Amygdala (tissue), 56 donors: ENCODE measurements around the gene IGLL1.
"Not testable (repeated sequence)": the region's sequence is repeated elsewhere in the genome, so short reads cannot be mapped to it uniquely, and the experiment has no call there.

Source experiments
- DNase-seq, 56 donors: peaks; one replicate each; lab custom pipeline; 2025; lab: John Stamatoyannopoulos, UW

Gene IGLL1

DNA sequence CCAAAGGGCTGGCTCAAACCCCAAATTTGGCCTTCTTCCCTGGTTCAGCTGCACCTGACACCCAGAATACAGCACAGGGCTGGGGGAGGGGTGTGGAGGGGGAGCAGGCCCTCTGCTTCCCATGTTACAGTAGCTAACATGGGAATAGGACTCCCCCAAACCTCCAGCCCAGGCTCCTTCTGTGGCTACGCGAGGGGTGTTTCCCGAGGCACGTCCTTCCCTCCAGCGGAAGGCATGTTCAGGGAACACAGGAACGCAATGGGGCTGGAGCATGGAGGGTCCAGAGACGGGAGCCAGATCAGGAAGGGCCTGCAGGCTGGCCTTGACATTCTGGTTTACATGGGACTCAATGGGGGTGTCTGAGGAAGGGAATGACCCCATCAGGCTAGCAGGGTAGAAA lies 11.8 kb upstream of the IGLL1 start:
- DNase-seq = no peak

DNA sequence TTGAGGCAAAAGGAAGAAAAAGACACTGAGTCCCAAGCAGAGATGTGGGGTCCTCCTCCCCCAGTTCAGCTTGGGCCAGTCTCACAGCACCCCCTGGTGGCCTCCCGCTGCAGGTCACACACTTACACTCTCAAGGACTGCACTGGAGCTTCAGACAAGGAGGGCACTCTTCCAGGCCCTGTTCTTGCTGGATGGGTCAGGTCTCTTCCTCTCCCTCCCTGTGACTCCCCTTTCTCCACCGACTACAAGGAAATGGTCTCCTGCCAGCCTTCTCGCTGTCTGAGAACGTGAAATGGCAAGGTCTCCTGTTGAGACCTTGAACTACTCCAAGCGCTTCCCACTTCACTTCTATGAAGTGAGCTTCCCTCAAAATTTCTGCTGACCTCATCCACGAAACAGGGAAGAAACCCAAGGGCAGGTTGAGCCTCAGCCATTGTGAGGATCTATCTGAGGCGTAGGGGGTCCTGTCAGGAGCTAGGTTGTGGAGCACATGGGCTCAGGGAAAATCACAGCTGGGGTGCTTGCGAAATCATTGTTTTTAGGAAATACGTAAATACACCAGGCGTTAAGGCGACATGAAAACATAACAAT lies 11.2 kb upstream of the IGLL1 start:
- peak in 36 of 56 donors; percentile 2 to 69 (median 20) for DNase-seq

DNA sequence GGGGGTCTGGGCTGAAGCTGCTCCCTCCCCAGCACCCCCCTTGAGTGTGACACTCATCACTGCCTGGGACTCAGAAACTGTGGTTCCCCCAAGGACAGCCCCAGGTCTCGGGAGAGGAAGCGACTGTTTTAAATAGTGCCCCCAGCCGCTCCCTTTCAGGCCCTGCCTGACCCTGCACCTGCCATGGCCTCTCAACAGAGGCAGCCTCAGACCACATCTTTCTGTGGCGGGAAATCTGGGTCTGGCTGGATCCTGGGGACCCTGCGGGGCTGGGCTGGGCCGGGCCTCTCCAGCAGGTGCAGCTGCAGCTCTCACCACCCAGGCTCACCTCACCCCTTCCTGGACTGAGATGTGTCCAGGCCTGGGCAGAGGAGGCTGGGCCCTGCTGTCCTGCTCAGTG lies 3.7 kb upstream of the IGLL1 start:
- no peak for DNase-seq

DNA sequence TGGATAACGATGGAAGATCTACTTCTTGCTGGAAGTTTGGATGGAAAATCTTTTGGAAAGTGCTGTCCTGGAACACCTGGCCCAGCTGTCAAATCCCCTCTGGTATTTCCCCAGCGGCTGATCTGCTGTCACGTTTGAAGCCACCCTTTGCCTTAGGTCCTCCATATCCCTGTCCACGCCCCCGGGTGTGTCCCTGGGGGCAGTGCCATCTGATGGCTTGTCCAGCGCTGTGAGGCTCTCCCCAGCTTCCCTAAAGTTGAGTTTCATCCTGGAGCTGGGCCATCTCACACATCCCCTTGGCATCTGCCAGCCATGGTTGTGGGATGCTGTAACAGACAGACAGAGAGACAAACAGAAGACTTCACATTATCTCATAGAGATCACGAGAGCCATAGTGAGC lies 3.1 kb upstream of the IGLL1 start:
- DNase-seq = no peak

DNA sequence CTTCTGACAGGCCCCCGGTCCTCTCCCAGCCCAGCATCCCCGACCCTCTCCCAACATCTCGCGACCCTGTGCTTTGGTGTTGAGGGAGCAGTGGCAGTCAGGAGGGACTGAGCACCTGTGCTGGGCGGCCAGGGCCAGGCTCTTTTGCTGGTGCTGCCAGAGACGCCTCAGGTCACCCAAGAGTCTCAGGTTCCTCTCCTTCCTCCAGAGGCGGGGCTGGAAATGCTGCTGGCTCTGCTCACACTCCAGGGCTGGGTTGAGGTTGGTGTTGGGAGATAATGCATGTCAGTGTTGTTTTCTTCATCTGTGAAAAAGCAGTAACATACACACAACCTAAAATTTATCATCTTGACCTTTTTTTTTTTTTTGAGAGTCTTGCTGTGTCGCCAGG lies 1.2 kb upstream of the IGLL1 start:
- no peak for DNase-seq

DNA sequence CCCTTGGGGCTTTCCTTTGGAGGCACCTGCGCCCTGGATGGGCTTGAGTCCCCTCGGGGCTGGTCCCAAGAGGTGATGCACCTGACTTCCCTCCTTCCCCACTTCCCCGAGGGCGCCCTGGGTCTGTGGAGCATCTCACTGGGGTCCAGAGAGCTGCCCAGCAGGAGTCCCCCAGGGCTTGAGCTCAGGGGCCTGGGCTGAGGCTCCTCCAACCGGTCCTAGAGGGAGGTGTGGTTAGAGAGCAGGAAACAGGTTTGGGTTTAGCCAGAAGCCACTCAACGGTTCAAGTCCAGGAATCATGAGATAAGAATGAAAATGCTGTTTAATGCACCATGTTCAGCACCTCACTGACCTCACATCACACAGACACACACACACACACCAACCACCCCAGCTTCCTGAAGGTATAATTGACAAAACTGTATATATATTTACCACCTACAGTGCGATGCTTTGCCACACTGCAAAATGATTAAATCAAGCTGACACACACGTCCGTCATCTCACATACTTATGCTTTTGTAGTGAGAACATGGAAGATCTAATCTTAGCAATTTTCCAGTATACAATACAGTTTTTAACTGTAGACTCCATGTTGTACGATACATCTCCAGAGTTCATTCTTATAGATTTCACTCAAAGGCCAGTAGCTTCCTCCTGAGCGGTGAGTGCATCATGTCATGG lies 628 bp upstream of the IGLL1 start:
- no peak for DNase-seq

DNA sequence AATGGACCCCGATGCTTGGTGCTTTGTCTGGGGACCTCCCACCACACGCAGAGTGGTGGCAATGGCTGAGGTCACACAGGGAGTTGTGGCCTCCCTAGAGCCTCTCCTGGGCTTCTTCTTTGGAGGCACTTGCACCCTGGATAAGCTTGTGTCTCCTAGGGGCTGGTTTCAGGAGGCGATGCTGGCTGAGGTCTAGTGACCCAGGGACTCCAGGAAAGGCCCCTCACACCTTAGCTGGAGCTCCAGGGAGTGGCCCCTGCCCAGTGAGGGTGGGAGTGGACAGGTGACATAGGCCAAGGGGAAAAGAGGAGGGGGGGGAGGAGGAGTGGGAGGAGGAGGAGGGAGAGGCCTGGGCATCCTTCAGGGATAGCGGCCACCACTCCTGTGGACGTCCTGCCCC lies 810 bp downstream of the IGLL1 start:
- no peak for DNase-seq

DNA sequence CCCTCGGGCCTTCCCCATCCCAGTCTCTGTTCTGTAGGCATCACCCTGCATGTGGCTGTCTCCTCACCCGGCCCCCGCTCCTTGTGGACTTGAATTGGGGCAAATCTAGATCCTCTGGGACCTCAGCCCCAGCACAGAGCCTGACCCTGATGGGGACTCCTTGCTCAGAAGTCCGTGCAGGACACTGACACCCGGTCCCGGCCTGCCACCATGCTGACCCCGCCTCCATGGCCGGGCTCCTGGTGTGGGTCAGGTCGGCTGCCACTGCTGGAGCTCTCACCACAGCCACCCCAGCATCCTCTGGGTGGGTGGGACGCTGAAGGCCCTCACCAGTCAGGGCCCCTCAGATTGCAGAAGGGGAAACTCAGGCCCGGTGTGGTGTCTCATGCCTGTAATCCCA lies 1.8 kb downstream of the IGLL1 start:
- DNase-seq = no peak

DNA sequence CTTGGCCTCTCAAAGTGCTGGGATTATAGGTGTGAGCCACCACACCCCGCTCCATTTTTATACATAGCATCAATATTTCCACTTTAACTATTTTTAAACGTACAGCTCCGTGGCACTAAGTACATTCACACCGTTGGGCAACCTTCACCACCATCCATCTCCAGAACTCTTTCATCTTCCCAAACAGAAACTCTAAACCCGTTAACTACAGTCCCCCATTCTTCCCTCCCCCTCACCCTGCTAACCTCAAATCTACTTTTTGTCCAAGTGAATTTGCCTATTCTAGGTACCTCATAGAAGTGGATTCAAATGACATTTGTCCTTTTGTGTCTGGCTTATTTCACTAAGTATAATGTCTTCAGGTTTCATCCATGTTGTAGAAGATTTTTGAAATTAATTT lies 3.4 kb downstream of the IGLL1 start:
- no peak for DNase-seq

DNA sequence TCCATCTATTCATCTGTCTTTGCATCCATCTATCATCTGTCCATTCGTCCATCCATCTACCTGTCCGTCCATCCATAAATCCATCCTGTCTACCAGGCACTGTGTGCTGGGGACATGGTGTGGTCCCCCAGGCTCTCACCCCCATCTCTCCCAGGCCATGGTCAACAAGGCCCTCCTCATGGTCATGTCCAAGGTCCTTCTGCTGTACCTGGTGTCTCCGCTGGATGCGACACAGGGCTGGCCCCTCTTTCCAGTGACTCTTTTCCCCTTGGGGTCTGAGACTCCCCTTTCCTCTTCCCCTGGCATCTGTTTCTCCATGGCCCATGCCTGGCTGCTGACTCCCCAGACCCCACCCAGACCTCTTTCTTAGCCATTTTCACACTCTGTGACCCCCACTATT lies 4.5 kb downstream of the IGLL1 start:
- no peak for DNase-seq

DNA sequence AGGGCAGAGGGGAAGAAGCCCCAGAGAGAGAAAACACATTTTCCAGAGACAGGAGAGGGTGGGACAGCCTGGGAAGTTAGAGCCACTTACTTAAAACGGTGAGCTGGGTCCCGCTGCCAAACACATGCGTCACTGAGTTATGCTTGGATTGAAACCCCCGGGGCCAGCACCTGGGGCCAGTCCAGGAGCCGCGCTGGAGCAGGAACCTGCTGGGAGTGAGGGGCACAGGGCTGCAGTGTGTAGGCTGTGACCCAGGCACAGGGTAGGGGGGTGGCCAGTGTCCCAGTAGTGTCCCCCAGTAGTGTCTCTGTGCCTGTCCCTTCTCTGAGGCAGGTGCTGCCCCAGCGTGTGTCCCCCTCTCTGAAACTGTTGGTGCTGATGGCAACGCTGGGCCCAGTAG lies 5.2 kb downstream of the IGLL1 start:
- no peak for DNase-seq

DNA sequence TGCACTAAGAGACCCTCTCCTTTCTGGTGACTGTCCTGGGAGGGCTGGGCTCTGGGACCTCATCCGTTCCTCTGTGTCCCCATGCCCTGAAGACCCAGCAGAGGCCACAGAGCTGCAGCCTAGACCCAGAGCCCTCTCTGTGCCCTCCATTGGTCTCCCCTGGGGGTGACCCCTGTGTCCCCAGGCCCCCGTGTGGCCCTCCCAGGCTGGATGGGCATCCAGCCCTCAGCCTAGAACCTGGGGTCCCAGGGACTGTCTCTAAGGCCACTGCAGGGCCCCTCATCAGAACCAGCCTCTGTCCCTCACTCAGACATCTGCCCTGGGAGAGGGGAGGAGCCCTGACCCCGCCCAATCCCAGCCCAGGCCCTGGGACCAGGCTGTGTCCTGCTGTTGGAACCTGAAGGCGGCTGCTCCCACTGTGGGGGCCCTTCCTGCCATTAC lies 5.7 kb downstream of the IGLL1 start:
- no peak for DNase-seq

DNA sequence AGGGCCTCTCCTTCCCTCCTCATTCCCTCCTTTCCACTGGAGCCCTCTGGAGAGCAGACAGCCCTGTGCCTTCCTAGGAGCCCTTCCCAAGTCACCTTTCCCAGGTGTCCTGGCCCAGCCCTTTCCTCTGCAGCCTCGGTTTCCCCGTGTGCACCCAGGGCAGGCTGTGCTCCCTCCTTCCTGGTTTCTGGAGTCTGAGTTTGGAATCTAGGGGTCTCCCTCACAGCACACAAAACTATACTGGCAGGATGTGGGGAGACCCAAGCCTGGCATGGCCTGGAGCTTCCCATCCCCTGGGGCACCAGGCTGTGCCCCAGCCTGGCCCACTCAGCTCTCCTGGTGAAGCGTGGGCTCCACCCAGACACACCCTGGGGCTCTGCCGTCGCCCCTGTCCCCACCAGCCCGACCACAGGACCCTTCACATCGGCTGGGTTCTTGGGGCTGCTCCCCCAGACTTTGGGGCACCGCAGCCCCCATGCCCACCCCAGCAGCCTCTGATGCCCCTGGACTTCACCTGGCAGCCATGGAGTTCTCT lies 6.3 kb downstream of the IGLL1 start:
- not testable (repeated sequence) for DNase-seq

DNA sequence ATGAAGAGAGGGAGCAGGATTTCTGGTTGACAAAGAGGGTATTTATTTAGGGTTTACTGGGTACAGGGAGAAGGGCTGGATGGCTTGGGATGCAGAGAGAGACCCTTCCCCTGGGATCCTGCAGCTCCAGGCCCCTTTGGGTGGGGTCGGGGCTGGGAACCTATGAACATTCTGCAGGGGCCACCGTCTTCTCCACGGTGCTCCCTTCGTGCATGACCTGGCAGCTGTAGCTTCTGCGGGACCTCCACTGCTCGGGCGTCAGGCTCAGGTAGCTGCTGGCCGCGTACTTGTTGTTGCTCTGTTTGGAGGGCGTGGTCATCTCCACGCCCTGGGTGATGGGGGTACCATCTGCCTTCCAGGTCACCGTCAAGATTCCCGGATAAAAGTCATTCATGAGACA lies 7.0 kb downstream of the IGLL1 start:
- not testable (repeated sequence) for DNase-seq

DNA sequence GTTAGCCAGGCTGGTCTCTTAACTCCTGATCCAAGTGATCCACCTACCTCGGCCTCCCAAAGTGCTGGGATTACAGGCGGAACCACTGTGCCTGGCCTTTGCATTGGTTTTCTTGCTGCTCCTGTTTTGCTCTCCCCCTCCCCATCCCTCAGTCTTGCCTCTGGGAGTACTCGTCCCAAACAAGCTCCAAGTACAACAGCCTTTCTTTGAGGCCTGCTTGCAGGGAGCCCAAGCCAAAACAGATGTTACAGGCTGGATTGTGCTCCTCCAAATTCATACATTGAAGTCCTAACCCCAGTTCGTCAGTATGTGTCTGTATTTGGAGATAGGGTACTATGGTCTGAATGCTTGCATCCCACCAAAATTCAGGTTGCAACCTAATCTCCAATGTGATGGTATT lies 8.6 kb downstream of the IGLL1 start:
- DNase-seq = no peak

DNA sequence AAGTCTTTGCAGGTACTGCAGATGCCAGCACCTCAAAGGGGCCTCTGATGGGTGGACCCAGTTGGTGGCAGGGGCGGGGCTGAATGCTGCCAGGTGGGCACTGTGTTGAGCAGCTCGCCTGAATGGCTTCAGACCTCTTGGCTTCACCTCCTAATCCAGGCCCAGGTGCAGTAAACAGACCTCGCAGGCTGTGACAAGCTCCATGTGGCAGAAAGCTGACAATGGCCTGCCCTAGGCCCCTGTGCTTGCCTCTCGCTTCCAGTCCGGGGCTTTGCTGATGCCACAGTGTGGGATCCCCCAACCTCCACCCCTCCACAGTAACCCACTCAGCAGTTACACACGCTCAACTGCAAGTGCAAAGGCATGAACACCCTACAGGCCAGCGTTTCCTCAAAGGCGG lies 9.4 kb downstream of the IGLL1 start:
- no peak for DNase-seq

DNA sequence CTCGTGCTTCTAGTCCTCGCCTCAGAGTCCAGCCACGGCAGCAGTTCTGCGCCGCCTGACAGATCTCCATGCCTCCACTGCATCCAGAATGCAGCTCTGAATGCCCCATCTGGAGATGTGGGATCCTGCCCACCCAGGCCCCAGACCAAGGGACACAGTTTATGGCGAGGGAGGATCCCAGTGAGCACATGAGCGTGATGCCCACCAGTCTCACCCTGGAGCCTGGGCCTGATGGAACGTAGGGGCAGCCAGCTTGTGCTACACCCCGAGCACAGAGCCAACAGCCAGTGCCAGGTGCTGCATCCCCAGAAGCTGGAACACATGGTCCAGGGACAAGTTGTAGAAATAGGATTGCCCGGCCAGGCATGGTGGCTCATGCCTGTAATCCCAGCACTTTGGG lies 10.4 kb downstream of the IGLL1 start:
- no peak for DNase-seq

DNA sequence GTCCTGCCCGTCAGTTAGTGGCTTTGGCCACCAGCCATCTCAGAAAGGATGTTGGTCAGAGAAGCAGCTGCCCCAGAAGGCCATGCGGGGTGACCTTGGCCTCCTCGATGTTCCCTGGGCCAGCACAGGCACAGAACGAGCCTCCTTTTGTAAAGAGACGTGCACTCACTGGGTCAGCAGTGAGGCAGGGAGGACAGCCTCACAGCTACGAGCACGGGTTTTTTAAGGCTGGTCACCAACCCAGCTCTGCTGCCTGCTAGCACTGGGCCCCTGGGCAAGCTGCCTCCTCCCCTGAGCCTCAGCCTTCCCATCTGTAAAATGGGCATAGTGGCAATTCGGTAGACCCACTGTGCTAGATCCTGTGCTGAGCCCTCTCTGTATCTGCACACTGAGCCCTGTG lies 10.8 kb downstream of the IGLL1 start:
- DNase-seq = no peak

DNA sequence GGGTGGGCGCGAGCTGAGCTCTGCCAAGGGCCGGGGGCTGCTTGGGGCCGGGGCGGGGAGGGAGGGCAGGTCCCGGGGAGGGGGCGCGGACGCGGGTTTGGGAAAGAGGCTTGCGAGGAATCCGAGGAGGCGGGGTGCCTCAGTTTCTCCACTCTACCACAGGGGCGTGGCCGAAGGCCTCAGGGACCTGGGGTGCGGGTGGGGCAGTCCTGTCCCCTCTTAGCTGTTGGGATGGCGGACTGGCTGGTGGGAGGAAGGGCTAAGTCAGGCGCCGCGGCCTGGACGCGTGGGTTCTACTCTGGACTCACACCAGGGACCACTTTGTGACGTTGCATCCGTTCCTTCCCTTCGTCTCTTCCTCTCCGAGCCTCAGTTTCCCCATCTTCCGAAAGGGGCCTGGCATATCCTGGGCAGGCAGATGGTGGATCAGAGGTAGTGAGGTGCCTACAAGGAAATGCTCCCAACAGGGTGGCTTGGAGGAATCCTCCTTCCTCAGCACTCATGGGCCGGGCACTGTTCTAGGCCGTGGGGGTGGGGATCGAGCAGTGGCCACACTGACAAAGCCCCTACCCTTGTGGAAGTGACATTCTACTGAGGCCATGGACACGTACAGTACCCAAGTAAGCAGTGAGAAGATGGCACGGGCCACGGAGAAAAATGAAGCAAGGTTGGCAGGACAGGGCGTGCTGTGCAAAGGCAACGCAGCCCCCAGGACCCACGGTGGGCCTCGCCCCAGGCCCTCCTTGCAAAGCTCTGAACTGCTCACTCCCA lies 13.2 kb downstream of the IGLL1 start:
- DNase-seq = peak in 1 of 56 donors; percentile 50

DNA sequence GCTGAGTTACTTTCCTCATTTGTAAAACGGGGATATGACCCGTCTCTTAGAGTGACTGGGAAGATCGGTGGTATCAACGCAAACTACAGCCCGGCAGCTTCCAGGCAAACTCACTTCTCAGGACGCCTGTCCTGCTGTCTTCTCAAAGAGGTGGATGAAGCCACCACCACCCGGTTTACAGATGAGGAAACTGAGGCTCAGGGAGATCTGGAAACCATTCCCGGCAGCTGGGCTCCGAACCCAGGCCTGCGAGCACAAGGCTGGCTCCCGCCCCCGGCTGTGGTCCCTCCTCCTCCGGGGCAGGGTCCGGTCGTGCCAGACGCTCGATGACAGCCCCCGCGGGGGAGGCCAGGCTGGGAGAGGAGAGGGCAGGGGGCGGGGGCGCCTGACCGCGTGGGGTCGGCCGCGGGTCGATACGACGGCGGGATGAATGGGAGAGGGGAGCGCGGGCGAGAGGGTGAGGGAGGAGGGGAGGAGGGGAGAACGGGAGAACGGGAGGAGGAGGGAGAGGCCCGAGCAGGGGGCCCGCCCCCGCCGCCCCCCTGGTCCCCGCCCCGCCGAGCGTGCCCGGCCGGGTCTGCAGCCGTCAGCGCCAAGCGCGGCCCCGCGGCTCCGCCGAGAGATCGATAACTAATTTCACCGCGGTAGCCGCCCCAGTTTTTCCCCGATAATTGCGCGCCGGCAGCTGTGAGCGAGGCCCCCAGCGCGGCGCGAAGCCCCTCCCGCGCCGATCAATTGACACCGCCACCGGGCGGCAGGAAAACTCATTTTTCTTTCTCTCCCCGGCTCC lies 14.0 kb downstream of the IGLL1 start:
- DNase-seq = peak in 3 of 56 donors; percentile 13 to 62 (median 22)
